Upper lobe of left lung (tissue), 6 donors: ENCODE data around the gene RBFOX2. TPM values are rescaled to one million over a fixed set of nuclear protein-coding genes. Genes with fewer than 3 reads are reported as not detected.

Experiments used
- ATAC-seq, 2 donors: fragments of 200-7000 bp; cut with Tn5 transposase; one replicate each; pipeline ENCODE4 v1.9.1; 2022; ENCODE audit warnings: mild to moderate bottlenecking in 2 of 2, moderate library complexity in 2 of 2; ENCODE audit not compliant: low FRiP score in 2 of 2
- DNase-seq, 2 donors: peaks; one replicate each; pipeline ENCODE4 v3.0.0-alpha.2; 2019 to 2020
- H3K27ac ChIP-seq, 4 donors: fragments of 200-600 bp; sonication (generic); one replicate each; pipeline ENCODE4 v1.5.1; 2016 to 2019
- H3K27me3 ChIP-seq, 4 donors: fragments of 200-600 bp; sonication (generic); one replicate each; pipeline ENCODE4 v1.5.1; 2017 to 2019
- H3K36me3 ChIP-seq, 4 donors: fragments of 200-600 bp; sonication (generic); one replicate each; pipeline ENCODE4 v1.5.1; 2016 to 2019
- H3K4me1 ChIP-seq, 4 donors: fragments of 200-600 bp; sonication (generic); one replicate each; pipeline ENCODE4 v1.5.1; 2018 to 2019
- H3K4me3 ChIP-seq, 4 donors: fragments of 200-600 bp; sonication (generic); one replicate each; pipeline ENCODE4 v1.5.1; 2017 to 2019; ENCODE audit warnings: mild to moderate bottlenecking in 2 of 4, moderate library complexity in 1 of 4
- H3K9me3 ChIP-seq, 4 donors: fragments of 200-600 bp; sonication (generic); one replicate each; pipeline ENCODE4 v1.5.1; 2018 to 2019
- EP300 ChIP-seq, 4 donors: sonication (generic); formaldehyde crosslinking; IDR thresholded peaks; one replicate each; pipeline ENCODE4 v1.5.1; 2017; ENCODE audit warnings: antibody characterized with exemption in 4 of 4, control low read depth in 2 of 4
- POLR2A ChIP-seq, 4 donors: fragments of 450-650 bp; IDR thresholded peaks; one replicate each; pipeline ENCODE4 v1.5.1; 2016 to 2017; ENCODE audit warnings: antibody characterized with exemption in 4 of 4, mild to moderate bottlenecking in 2 of 4
- POLR2AphosphoS5 ChIP-seq, 2 donors: sonication (generic); formaldehyde crosslinking; IDR thresholded peaks; one replicate each; pipeline ENCODE4 v1.5.1; 2017; ENCODE audit warnings: antibody characterized with exemption in 2 of 2
- WGBS, 2 donors: methylation state at CpG; one replicate each; pipeline ENCODE4 v1.1.5; 2017 to 2018; 5-methylcytosine and 5-hydroxymethylcytosine counted together
- total RNA-seq, 6 donors: library from RNA; depleted of rRNA in 4 of 6; stranded (reverse); fragments of >200 nt in 4 of 6; gene quantifications; one replicate each; pipeline versions ENCODE4 v1.1.0 to v1.2.1, GENCODE V29; 2016 to 2021
- TF ChIP-seq, protein P1 (sequence below), 6 experiments: fragments of 450-650 bp in 4 of 6; fragments of 200-600 bp in 2 of 6; sonication (generic) in 2 of 6; IDR thresholded peaks; one replicate each; pipeline ENCODE4 v1.5.1; 2016 to 2019; ENCODE audit warnings: antibody characterized with exemption in 6 of 6
- donor health status: DM: no; HTN: no; CAD: no; lungs with moderate emphysema.
- donor health status: DM: no; HTN: yes; CAD: no; lungs with severe emphysema.

RBFOX2 gene
- total RNA-seq, 6 donors from 2014 or later, result 47.8 to 86.4 (median 54.5) TPM

DNA sequence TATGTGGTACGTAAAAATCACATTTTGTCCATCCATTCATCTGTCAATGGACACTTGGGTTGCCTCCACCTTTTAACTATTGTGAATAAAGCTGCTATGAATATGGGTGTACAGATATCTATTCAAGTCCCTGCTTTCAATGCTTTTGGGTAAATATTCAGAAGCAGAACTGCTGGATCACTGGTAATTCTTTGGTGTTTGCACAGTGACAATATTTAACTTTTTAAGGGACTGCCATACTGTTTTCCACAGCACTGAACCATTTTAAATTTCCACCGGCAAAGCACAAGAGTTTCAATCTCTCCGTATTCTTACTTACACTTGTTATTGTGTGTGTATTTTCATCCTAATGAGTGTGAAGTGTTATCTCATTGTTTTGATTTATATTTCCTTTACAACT is 79.4 kb downstream of the RBFOX2 start:
- H3K27ac ChIP-seq, result no peak overlapping the region
- WGBS, 2 donors, result 88 to 97% methylated on average over 3 of the region's 3 CpGs
- no peaks in the 10 kb centered on the region for H3K27me3 ChIP-seq
- H3K4me3 ChIP-seq, result no peak overlapping the region
- TF ChIP-seq, protein P1, sequence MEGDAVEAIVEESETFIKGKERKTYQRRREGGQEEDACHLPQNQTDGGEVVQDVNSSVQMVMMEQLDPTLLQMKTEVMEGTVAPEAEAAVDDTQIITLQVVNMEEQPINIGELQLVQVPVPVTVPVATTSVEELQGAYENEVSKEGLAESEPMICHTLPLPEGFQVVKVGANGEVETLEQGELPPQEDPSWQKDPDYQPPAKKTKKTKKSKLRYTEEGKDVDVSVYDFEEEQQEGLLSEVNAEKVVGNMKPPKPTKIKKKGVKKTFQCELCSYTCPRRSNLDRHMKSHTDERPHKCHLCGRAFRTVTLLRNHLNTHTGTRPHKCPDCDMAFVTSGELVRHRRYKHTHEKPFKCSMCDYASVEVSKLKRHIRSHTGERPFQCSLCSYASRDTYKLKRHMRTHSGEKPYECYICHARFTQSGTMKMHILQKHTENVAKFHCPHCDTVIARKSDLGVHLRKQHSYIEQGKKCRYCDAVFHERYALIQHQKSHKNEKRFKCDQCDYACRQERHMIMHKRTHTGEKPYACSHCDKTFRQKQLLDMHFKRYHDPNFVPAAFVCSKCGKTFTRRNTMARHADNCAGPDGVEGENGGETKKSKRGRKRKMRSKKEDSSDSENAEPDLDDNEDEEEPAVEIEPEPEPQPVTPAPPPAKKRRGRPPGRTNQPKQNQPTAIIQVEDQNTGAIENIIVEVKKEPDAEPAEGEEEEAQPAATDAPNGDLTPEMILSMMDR (IDR thresholded peaks at IDR 0.05), result no peak
- TF ChIP-seq POLR2A (IDR thresholded peaks at IDR 0.05) (no peak), POLR2AphosphoS5 (IDR thresholded peaks at IDR 0.05) (no peak), EP300 (IDR thresholded peaks at IDR 0.05) (no peak)
- DNase-seq, result no peak
- no peaks in the 10 kb centered on the region for H3K9me3 ChIP-seq
- ATAC-seq, result no peak
- no peaks in the 10 kb centered on the region for H3K36me3 ChIP-seq
- H3K4me1 ChIP-seq, result no peaks in the 10 kb centered on the region

DNA sequence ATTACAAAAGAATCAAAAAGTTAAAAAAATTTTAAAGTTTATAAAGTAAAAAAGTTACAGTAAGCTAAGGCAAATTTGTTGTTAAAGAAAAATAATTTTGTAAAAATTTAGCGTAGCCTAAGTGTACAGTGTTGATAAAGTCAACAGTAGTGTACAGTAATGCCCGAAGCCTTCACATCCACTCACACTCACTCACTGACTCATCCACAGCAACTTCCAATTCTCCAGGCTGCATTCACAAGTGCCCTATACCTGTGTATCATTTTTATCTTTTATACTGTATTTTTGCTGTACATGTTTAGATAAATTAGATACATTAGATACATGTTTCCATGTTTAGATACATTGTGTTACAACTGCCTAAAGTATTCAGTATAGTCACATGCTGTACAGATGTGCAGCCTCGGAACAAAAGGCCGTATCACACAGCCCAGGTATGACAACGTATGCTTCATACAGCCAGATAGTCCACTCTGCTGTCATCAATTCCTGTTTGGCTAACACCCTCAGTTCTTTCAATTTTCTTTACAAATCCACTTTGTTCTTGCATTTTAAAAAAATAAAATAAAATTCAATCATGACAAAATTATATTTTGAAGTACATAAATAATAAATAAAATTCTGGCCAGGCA is 80.7 kb downstream of the RBFOX2 start:
- WGBS, 2 donors, result 96% methylated on average over 5 of the region's 5 CpGs
- TF ChIP-seq, protein P1 (IDR thresholded peaks at IDR 0.05), result no peak
- no peak for TF ChIP-seq POLR2A (IDR thresholded peaks at IDR 0.05)
- TF ChIP-seq EP300 (IDR thresholded peaks at IDR 0.05), result no peak
- TF ChIP-seq POLR2AphosphoS5 (IDR thresholded peaks at IDR 0.05), result no peak
- H3K27me3 ChIP-seq, result no peaks in the 10 kb centered on the region
- no peaks in the 10 kb centered on the region for H3K4me1 ChIP-seq
- ATAC-seq (no peak), DNase-seq (no peak)
- H3K27ac ChIP-seq, result no peak overlapping the region
- no peaks in the 10 kb centered on the region for H3K36me3 ChIP-seq
- no peaks in the 10 kb centered on the region for H3K9me3 ChIP-seq
- no peak overlapping the region for H3K4me3 ChIP-seq

DNA sequence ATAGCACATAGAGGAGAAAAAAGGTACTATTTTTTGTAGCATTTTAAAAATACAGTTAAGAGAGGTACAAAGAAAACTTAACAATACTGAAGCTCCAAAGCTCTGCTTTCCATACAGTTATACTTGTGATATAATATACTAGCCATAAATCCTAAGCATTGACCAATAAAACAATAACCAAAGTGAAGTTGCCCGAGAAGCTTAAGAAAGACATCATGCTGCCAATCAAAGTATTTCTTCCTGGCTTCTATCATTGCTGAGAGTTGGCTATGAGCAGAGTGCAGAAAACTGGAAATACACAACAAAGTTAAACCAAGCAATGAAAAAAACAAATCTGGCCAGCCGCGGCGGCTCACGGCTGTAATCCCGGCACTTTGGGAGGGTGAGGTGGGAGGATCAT is 84.2 kb downstream of the RBFOX2 start:
- Histone ChIP-seq H3K27me3 (no peaks in the 10 kb centered on the region), H3K36me3 (no peaks in the 10 kb centered on the region), H3K9me3 (no peaks in the 10 kb centered on the region), H3K4me3 (no peak overlapping the region), H3K4me1 (no peaks in the 10 kb centered on the region), H3K27ac (no peak overlapping the region)
- ATAC-seq (no peak), DNase-seq (peak in 1 of 2 donors; percentile 27)
- WGBS, 2 donors, result 88 to 92% methylated on average over 6 of the region's 6 CpGs
- TF ChIP-seq POLR2A (IDR thresholded peaks at IDR 0.05) (no peak), EP300 (IDR thresholded peaks at IDR 0.05) (no peak), POLR2AphosphoS5 (IDR thresholded peaks at IDR 0.05) (no peak)
- TF ChIP-seq, protein P1 (IDR thresholded peaks at IDR 0.05), result no peak

DNA sequence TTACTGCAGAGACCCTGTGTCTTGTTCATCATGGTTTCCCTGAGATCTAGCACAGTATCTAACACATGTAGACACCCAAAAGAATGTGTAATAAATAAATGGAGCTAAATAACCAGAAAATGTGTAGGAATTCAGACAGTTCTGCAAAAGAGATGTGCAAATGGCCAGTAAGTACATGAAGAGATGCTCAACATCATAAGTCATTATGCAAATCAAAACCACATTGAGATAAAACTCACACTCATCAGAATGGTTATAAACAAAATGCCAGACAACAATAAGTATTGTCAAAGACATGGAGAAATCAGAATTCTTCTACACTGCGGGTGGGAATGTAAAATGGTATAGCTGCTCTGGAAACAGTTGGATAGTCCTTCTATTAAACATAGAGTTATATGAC is 88.5 kb downstream of the RBFOX2 start:
- no peak overlapping the region for H3K27ac ChIP-seq
- no peaks in the 10 kb centered on the region for H3K36me3 ChIP-seq
- H3K4me3 ChIP-seq, result no peak overlapping the region
- 95 to 96% methylated on average over 1 of the region's 1 CpG for WGBS, 2 donors
- ATAC-seq, result no peak
- TF ChIP-seq EP300 (IDR thresholded peaks at IDR 0.05) (no peak), POLR2AphosphoS5 (IDR thresholded peaks at IDR 0.05) (no peak), POLR2A (IDR thresholded peaks at IDR 0.05) (no peak)
- TF ChIP-seq, protein P1 (IDR thresholded peaks at IDR 0.05), result no peak
- DNase-seq, result no peak
- H3K4me1 ChIP-seq, result no peaks in the 10 kb centered on the region
- no peaks in the 10 kb centered on the region for H3K9me3 ChIP-seq
- no peaks in the 10 kb centered on the region for H3K27me3 ChIP-seq

DNA sequence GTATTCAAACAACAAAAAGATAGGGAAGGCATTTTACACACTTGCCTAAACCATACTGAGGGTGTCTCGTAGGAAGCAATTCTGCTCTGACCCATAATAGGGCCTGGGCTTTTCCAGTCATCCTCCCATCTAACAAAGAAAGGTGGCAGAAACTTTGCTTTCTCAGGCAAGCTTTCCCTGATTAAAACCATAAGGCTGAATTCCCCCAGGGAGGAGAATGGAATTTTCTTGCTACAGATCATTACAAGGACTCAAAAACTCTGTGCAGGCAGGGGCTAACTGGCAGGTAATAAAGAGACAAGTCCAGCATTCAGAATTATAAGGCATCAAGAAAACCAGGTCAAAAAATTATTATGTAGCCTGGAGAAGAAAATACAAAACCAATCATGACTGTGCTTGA is 90.4 kb downstream of the RBFOX2 start:
- H3K27ac ChIP-seq, result no peak overlapping the region
- TF ChIP-seq, protein P1 (IDR thresholded peaks at IDR 0.05), result no peak
- TF ChIP-seq POLR2A (IDR thresholded peaks at IDR 0.05) (no peak), POLR2AphosphoS5 (IDR thresholded peaks at IDR 0.05) (no peak), EP300 (IDR thresholded peaks at IDR 0.05) (no peak)

More for the DNA sequence above, 90.4 kb downstream of the RBFOX2 start:
- no peak for ATAC-seq
- 94 to 100% methylated on average over 1 of the region's 1 CpG for WGBS, 2 donors
- no peaks in the 10 kb centered on the region for H3K9me3 ChIP-seq
- DNase-seq, result no peak
- no peak overlapping the region for H3K4me3 ChIP-seq
- no peaks in the 10 kb centered on the region for H3K36me3 ChIP-seq
- no peaks in the 10 kb centered on the region for H3K27me3 ChIP-seq
- H3K4me1 ChIP-seq, result no peaks in the 10 kb centered on the region
